H1 (cell line): ENCODE measurements around the gene TRIM52. TPM values are rescaled to one million over a fixed set of nuclear protein-coding genes. Genes with fewer than 3 reads are reported as not detected.
A peak's percentile ranks its signal among the peaks of the same experiment; 100 is the strongest.

ENCODE experiments used
- CHD1 ChIP-seq: IDR thresholded peaks from 2 replicates; pipeline ENCODE4 v1.6.1; 2012; ENCODE audit warnings: low read depth, low read length, improper control_type of control experiment
- SIN3A ChIP-seq, 2 experiments: IDR thresholded peaks in 1 of 2; conservative IDR thresholded peaks in 1 of 2; 2 replicates each; pipeline ENCODE4 v1.6.1; 2011 to 2012; ENCODE audit warnings: low read length in 2 of 2, improper control_type of control experiment in 1 of 2, low read depth in 1 of 2, mild to moderate bottlenecking in 1 of 2
- polyA plus RNA-seq, 7 experiments: library from polyadenylated mRNA; depleted of rRNA in 3 of 7; stranded (reverse) in 5 of 7; unstranded in 2 of 7; fragments of >200 nt in 5 of 7; fragments of 200-250 nt in 2 of 7; gene quantifications; 1 replicate in 5 of 7; 2 replicates in 1 of 7; 4 replicates in 1 of 7; pipeline versions ENCODE4 v1.2.1 to v1.2.3, GENCODE V29; 2011 to 2013; ENCODE audit warnings: missing spikeins in 2 of 7, mixed read lengths in 2 of 7
- total RNA-seq: library from RNA; stranded (reverse); fragmentation: NEBNext Ultra II Directional; extraction: Animal tissue kit (Norgen Biotek cat#: 25700); gene quantifications from 2 replicates; pipeline ENCODE4 v1.2.1, GENCODE V29; 2021

TRIM52 gene
- total and polyA plus RNA-seq, 2 of the 8 experiments (the other 6 are each of a cell fraction or from before 2014, with no cell fraction given): 4.2 to 5.7 TPM

DNA sequence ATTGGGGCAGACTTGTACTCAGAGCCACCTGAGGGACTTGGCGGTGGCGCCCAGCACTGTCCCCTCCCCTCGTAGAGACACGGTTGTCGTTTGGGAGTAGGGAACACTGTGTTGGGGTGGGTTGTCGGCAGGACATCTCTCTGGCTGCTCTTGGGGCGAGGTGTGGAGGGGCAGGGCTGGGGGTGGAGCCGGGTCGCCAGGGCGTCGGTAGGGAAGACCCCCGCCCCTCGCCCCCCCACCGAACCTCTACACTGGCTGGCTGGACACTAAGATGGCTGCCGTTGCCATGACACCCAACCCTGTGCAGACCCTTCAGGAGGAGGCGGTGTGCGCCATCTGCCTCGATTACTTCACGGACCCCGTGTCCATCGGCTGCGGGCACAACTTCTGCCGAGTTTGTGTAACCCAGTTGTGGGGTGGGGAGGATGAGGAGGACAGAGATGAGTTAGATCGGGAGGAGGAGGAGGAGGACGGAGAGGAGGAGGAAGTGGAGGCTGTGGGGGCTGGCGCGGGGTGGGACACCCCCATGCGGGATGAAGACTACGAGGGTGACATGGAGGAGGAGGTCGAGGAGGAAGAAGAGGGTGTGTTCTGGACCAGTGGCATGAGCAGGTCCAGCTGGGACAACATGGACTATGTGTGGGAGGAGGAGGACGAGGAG is 37.1 kb downstream of the TRIM52 start (continued):
- TF ChIP-seq SIN3A (conservative IDR thresholded peaks at IDR 0.05 in 1 of 2, IDR thresholded peaks at IDR 0.05 in 1 of 2; ENCODE audit: low read depth in 1 of 2, low read length in 2 of 2) (peak in 1 of 2 experiments; percentile 17; a peak in 1 of 4 replicates), CHD1 (no peak)
- TF ChIP-seq, all 59 proteins: peak for 8
